ENCODE data around the gene ERCC6L2. TPM values are rescaled to one million over a fixed set of nuclear protein-coding genes. Genes with fewer than 3 reads are reported as not detected.

The ERCC6L2 gene
- total and polyA plus RNA-seq, 2 experiments from 2014 or later = 33.5 to 80.6 TPM

DNA sequence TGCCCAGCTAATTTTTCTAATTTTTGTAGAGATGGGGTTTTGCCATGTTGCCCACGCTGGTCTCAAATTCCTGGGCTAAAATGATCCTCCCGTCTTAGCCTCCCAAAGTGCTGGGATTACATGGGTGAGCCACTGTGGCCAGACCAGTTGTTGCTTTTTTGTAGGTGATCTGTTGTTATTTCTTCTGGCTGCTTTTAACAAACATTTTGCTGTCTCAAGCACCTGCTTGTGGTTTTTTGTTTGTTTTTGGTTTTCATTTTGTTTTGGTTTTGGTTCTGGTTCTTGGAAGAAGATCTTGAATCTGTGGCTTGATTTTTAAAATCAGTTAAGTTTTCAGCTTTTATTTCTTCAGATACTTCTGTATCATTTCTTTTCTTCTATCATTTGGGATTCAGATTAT, 21.1 kb downstream of the ERCC6L2 start:
- H3K4me3 Mint-ChIP-seq = no peak overlapping the region
- no peak overlapping the region for H3K27ac ChIP-seq (ENCODE audit: low read depth)
- no peak overlapping the region for H3K4me3 ChIP-seq
- H3K79me2 ChIP-seq (replicated peaks; ENCODE audit: insufficient read depth) = peaks cover 55% of the 10 kb centered on the region
- H2AFZ ChIP-seq = no peak overlapping the region
- no peak overlapping the region for H3K27ac Mint-ChIP-seq
- no peaks in the 10 kb centered on the region; the same call in 1 of the 2 replicates for H3K4me1 ChIP-seq (ENCODE audit: insufficient read depth)
- H3K4me2 ChIP-seq = no peak overlapping the region
- H3K36me3 ChIP-seq (ENCODE audit: insufficient read depth) = no peaks in the 10 kb centered on the region
- H3K27me3 ChIP-seq (ENCODE audit: insufficient read depth) = no peaks in the 10 kb centered on the region
- peaks cover 1% of the 10 kb centered on the region; the same call in 1 of the 3 replicates for H3K36me3 Mint-ChIP-seq (ENCODE audit: low read depth)
- H3K9me2 ChIP-seq (ENCODE audit: insufficient read depth) = no peaks in the 10 kb centered on the region
- no peaks in the 10 kb centered on the region for H3F3A ChIP-seq (replicated peaks; ENCODE audit: low read depth)
- H3K27me3 Mint-ChIP-seq (ENCODE audit: insufficient read depth, low read depth, poor library complexity) = no peaks in the 10 kb centered on the region
- no peak for DNase-seq (ENCODE audit: low spot score)
- ATAC-seq = no peak
- no peaks in the 10 kb centered on the region; the same call in 2 of the 3 replicates for H3K9me3 Mint-ChIP-seq
- TF ChIP-seq ZNF114 (CRISPR knock-in tag; IDR thresholded peaks at IDR 0.05) = no peak
- no peak for TF ChIP-seq NANOG (IDR thresholded peaks at IDR 0.05; ENCODE audit: borderline replicate concordance)
- no peak for TF ChIP-seq JUNB (IDR thresholded peaks at IDR 0.05; ENCODE audit: unreplicated experiment)
- TF ChIP-seq ZNF331 (CRISPR knock-in tag; IDR thresholded peaks at IDR 0.05; ENCODE audit: low read depth) = no peak
- TF ChIP-seq, protein P1, sequence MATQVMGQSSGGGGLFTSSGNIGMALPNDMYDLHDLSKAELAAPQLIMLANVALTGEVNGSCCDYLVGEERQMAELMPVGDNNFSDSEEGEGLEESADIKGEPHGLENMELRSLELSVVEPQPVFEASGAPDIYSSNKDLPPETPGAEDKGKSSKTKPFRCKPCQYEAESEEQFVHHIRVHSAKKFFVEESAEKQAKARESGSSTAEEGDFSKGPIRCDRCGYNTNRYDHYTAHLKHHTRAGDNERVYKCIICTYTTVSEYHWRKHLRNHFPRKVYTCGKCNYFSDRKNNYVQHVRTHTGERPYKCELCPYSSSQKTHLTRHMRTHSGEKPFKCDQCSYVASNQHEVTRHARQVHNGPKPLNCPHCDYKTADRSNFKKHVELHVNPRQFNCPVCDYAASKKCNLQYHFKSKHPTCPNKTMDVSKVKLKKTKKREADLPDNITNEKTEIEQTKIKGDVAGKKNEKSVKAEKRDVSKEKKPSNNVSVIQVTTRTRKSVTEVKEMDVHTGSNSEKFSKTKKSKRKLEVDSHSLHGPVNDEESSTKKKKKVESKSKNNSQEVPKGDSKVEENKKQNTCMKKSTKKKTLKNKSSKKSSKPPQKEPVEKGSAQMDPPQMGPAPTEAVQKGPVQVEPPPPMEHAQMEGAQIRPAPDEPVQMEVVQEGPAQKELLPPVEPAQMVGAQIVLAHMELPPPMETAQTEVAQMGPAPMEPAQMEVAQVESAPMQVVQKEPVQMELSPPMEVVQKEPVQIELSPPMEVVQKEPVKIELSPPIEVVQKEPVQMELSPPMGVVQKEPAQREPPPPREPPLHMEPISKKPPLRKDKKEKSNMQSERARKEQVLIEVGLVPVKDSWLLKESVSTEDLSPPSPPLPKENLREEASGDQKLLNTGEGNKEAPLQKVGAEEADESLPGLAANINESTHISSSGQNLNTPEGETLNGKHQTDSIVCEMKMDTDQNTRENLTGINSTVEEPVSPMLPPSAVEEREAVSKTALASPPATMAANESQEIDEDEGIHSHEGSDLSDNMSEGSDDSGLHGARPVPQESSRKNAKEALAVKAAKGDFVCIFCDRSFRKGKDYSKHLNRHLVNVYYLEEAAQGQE (IDR thresholded peaks at IDR 0.05; ENCODE audit: unreplicated experiment) = no peak
- TF ChIP-seq, protein P2, sequence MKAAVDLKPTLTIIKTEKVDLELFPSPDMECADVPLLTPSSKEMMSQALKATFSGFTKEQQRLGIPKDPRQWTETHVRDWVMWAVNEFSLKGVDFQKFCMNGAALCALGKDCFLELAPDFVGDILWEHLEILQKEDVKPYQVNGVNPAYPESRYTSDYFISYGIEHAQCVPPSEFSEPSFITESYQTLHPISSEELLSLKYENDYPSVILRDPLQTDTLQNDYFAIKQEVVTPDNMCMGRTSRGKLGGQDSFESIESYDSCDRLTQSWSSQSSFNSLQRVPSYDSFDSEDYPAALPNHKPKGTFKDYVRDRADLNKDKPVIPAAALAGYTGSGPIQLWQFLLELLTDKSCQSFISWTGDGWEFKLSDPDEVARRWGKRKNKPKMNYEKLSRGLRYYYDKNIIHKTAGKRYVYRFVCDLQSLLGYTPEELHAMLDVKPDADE (IDR thresholded peaks at IDR 0.05) = no peak
- no peak for TF ChIP-seq CTCF (conservative IDR thresholded peaks at IDR 0.05; ENCODE audit: low read depth in 2 of 2)
- TF ChIP-seq POLR2AphosphoS5 (IDR thresholded peaks at IDR 0.05; ENCODE audit: low read depth) = no peak
- no peak for TF ChIP-seq CREB1 (CRISPR knock-in tag; IDR thresholded peaks at IDR 0.05; ENCODE audit: low read depth)
- no peak for TF ChIP-seq EZH2phosphoT487 (IDR thresholded peaks at IDR 0.05; ENCODE audit: unreplicated experiment)
- no peak for TF ChIP-seq ZNF462 (CRISPR knock-in tag; IDR thresholded peaks at IDR 0.05)
- no peak for TF ChIP-seq EZH2 (IDR thresholded peaks at IDR 0.05; ENCODE audit: low read depth, unreplicated experiment)
- no peak for TF ChIP-seq STAT1 (IDR thresholded peaks at IDR 0.05; ENCODE audit: unreplicated experiment)
- peaks cover 3% of the 10 kb centered on the region; the same call in 1 of the 2 replicates for H4K20me1 ChIP-seq (replicated peaks; ENCODE audit: insufficient read depth)
- H3K4me1 Mint-ChIP-seq = peaks cover 9% of the 10 kb centered on the region; the same call in 2 of the 3 replicates
